H1 (cell line): ENCODE results near the gene TMEM151A. TPM values are rescaled to one million over a fixed set of nuclear protein-coding genes. Genes with fewer than 3 reads are reported as not detected.

ENCODE experiments used
- polyA plus RNA-seq, 7 experiments: library from polyadenylated mRNA; depleted of rRNA in 3 of 7; stranded (reverse) in 5 of 7; unstranded in 2 of 7; fragments of >200 nt in 5 of 7; fragments of 200-250 nt in 2 of 7; gene quantifications; 1 replicate in 5 of 7; 2 replicates in 1 of 7; 4 replicates in 1 of 7; pipeline versions ENCODE4 v1.2.1 to v1.2.3, GENCODE V29; 2011 to 2013; ENCODE audit warnings: missing spikeins in 2 of 7, mixed read lengths in 2 of 7
- total RNA-seq: library from RNA; stranded (reverse); fragmentation: NEBNext Ultra II Directional; extraction: Animal tissue kit (Norgen Biotek cat#: 25700); gene quantifications from 2 replicates; pipeline ENCODE4 v1.2.1, GENCODE V29; 2021
- TF ChIP-seq, protein P1 (sequence below): fragments of 300-600 bp; sonication (generic); IDR thresholded peaks from 2 replicates; pipeline ENCODE4 v1.7.1; 2012; ENCODE audit warnings: low read length, moderate library complexity, mild to moderate bottlenecking, inconsistent platforms; ENCODE audit not compliant: insufficient replicate concordance

The TMEM151A gene
- total and polyA plus RNA-seq, 2 of the 8 experiments (the other 6 are each of a cell fraction or from before 2014, with no cell fraction given): 3.2 TPM

- TF ChIP-seq, protein P1, sequence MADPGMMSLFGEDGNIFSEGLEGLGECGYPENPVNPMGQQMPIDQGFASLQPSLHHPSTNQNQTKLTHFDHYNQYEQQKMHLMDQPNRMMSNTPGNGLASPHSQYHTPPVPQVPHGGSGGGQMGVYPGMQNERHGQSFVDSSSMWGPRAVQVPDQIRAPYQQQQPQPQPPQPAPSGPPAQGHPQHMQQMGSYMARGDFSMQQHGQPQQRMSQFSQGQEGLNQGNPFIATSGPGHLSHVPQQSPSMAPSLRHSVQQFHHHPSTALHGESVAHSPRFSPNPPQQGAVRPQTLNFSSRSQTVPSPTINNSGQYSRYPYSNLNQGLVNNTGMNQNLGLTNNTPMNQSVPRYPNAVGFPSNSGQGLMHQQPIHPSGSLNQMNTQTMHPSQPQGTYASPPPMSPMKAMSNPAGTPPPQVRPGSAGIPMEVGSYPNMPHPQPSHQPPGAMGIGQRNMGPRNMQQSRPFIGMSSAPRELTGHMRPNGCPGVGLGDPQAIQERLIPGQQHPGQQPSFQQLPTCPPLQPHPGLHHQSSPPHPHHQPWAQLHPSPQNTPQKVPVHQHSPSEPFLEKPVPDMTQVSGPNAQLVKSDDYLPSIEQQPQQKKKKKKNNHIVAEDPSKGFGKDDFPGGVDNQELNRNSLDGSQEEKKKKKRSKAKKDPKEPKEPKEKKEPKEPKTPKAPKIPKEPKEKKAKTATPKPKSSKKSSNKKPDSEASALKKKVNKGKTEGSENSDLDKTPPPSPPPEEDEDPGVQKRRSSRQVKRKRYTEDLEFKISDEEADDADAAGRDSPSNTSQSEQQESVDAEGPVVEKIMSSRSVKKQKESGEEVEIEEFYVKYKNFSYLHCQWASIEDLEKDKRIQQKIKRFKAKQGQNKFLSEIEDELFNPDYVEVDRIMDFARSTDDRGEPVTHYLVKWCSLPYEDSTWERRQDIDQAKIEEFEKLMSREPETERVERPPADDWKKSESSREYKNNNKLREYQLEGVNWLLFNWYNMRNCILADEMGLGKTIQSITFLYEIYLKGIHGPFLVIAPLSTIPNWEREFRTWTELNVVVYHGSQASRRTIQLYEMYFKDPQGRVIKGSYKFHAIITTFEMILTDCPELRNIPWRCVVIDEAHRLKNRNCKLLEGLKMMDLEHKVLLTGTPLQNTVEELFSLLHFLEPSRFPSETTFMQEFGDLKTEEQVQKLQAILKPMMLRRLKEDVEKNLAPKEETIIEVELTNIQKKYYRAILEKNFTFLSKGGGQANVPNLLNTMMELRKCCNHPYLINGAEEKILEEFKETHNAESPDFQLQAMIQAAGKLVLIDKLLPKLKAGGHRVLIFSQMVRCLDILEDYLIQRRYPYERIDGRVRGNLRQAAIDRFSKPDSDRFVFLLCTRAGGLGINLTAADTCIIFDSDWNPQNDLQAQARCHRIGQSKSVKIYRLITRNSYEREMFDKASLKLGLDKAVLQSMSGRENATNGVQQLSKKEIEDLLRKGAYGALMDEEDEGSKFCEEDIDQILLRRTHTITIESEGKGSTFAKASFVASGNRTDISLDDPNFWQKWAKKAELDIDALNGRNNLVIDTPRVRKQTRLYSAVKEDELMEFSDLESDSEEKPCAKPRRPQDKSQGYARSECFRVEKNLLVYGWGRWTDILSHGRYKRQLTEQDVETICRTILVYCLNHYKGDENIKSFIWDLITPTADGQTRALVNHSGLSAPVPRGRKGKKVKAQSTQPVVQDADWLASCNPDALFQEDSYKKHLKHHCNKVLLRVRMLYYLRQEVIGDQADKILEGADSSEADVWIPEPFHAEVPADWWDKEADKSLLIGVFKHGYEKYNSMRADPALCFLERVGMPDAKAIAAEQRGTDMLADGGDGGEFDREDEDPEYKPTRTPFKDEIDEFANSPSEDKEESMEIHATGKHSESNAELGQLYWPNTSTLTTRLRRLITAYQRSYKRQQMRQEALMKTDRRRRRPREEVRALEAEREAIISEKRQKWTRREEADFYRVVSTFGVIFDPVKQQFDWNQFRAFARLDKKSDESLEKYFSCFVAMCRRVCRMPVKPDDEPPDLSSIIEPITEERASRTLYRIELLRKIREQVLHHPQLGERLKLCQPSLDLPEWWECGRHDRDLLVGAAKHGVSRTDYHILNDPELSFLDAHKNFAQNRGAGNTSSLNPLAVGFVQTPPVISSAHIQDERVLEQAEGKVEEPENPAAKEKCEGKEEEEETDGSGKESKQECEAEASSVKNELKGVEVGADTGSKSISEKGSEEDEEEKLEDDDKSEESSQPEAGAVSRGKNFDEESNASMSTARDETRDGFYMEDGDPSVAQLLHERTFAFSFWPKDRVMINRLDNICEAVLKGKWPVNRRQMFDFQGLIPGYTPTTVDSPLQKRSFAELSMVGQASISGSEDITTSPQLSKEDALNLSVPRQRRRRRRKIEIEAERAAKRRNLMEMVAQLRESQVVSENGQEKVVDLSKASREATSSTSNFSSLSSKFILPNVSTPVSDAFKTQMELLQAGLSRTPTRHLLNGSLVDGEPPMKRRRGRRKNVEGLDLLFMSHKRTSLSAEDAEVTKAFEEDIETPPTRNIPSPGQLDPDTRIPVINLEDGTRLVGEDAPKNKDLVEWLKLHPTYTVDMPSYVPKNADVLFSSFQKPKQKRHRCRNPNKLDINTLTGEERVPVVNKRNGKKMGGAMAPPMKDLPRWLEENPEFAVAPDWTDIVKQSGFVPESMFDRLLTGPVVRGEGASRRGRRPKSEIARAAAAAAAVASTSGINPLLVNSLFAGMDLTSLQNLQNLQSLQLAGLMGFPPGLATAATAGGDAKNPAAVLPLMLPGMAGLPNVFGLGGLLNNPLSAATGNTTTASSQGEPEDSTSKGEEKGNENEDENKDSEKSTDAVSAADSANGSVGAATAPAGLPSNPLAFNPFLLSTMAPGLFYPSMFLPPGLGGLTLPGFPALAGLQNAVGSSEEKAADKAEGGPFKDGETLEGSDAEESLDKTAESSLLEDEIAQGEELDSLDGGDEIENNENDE: no peak
Observed at GRCh38 chr11:66287211-66287888, 4.3 kb upstream of the TMEM151A start (continued).
